ENCODE results near the gene SP5. TPM values are rescaled to one million over a fixed set of nuclear protein-coding genes. Genes with fewer than 3 reads are reported as not detected.

Gene SP5
- total RNA-seq, 2 donors from 2014 or later, result 60.3 to 103 TPM

DNA sequence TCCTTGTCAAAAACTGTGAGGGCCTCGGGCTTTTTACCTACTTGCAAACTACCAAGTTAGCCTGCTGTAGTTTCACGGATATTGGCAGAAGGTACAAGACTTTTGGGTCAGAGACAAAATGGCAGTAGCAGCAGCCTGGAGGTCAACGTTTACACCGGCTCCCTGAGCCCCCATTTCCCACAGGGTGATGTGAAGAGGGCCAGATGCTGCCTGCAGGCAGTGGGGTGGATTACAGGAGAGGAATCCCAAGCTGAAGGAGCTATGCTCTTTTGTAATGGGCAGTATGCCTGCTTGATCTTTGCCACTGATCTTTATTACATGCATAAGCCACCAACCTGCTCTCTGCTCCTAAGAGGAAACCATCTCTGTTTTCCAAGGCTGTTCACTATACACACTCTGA, 29.5 kb upstream of the SP5 start:
- Mint-ChIP-seq H3K4me1 (peaks cover 32% of the 10 kb centered on the region), H3K4me3 (no peak overlapping the region), H3K9me3 (no peaks in the 10 kb centered on the region), H3K27me3 (ENCODE audit: insufficient read depth) (no peaks in the 10 kb centered on the region), H3K27ac (no peak overlapping the region), H3K36me3 (ENCODE audit: low read depth) (no peaks in the 10 kb centered on the region)
- Histone ChIP-seq H3K9ac (ENCODE audit: extremely low read depth, low read length, poor library complexity, severe bottlenecking) (no peak overlapping the region), H3K4me3 (ENCODE audit: low read length) (no peak overlapping the region), H3K27ac (ENCODE audit: low read depth, low read length) (no peak overlapping the region), H3K27me3 (ENCODE audit: control insufficient read depth, insufficient read depth, low read length, poor library complexity, severe bottlenecking) (no peaks in the 10 kb centered on the region), H3K9me3 (ENCODE audit: control insufficient read depth, low read length) (no peaks in the 10 kb centered on the region), H3K36me3 (ENCODE audit: control insufficient read depth, insufficient read depth, low read length) (no peaks in the 10 kb centered on the region), H3K4me1 (ENCODE audit: control insufficient read depth, insufficient read depth, low read length) (peaks cover under 1% of the 10 kb centered on the region)
- TF ChIP-seq, protein P1, sequence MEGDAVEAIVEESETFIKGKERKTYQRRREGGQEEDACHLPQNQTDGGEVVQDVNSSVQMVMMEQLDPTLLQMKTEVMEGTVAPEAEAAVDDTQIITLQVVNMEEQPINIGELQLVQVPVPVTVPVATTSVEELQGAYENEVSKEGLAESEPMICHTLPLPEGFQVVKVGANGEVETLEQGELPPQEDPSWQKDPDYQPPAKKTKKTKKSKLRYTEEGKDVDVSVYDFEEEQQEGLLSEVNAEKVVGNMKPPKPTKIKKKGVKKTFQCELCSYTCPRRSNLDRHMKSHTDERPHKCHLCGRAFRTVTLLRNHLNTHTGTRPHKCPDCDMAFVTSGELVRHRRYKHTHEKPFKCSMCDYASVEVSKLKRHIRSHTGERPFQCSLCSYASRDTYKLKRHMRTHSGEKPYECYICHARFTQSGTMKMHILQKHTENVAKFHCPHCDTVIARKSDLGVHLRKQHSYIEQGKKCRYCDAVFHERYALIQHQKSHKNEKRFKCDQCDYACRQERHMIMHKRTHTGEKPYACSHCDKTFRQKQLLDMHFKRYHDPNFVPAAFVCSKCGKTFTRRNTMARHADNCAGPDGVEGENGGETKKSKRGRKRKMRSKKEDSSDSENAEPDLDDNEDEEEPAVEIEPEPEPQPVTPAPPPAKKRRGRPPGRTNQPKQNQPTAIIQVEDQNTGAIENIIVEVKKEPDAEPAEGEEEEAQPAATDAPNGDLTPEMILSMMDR (conservative IDR thresholded peaks at IDR 0.05), result peak; percentile 48
- WGBS, 2 experiments (ENCODE audit: insufficient coverage in 1 of 2, insufficient read length in 1 of 2), result 59% methylated on average over 4 of the region's 4 CpGs; no CpG with 5 or more reads in 1 of the 2 experiments
- peak; percentile 76 for DNase-seq

- Mint-ChIP-seq H3K36me3 (ENCODE audit: low read depth) (no peaks in the 10 kb centered on the region), H3K4me1 (peaks cover 25% of the 10 kb centered on the region), H3K27ac (no peak overlapping the region), H3K9me3 (no peaks in the 10 kb centered on the region), H3K27me3 (ENCODE audit: insufficient read depth) (no peaks in the 10 kb centered on the region), H3K4me3 (no peak overlapping the region)
- Histone ChIP-seq H3K4me1 (ENCODE audit: control insufficient read depth, insufficient read depth, low read length) (no peaks in the 10 kb centered on the region), H3K27me3 (ENCODE audit: control insufficient read depth, insufficient read depth, low read length, poor library complexity, severe bottlenecking) (no peaks in the 10 kb centered on the region), H3K9ac (ENCODE audit: extremely low read depth, low read length, poor library complexity, severe bottlenecking) (no peak overlapping the region), H3K9me3 (ENCODE audit: control insufficient read depth, low read length) (no peaks in the 10 kb centered on the region), H3K4me3 (ENCODE audit: low read length) (no peak overlapping the region), H3K36me3 (ENCODE audit: control insufficient read depth, insufficient read depth, low read length) (no peaks in the 10 kb centered on the region), H3K27ac (ENCODE audit: low read depth, low read length) (no peak overlapping the region)
- WGBS, 2 experiments (ENCODE audit: insufficient coverage in 1 of 2, insufficient read length in 1 of 2), result 87 to 97% methylated on average over 4 to 5 of the region's 5 CpGs
- DNase-seq, result no peak
- TF ChIP-seq, protein P1 (conservative IDR thresholded peaks at IDR 0.05), result no peak
Observed at GRCh38 chr2:170689481-170689880, 25.7 kb upstream of the SP5 start.

DNA sequence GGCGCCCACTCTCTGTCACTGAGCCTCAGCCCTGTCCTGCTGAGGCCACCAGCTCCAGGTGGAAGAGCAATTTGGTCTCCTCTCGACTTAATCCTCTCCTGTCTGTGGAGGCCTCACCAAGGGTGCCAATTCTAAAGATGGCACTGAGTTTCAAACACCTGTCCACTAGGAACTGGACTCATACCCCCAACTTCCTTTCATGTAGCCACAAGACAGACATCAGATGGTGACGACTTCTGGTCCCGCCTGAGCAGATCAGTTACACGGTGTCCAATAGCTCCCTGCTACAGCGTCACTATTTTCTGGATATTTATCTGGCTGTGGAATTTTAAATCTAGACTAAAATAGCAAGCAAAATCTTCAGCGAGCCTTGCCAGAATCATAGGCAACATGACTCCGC, 24.5 kb upstream of the SP5 start:
- Histone ChIP-seq H3K27me3 (ENCODE audit: control insufficient read depth, insufficient read depth, low read length, poor library complexity, severe bottlenecking) (no peaks in the 10 kb centered on the region), H3K27ac (ENCODE audit: low read depth, low read length) (no peak overlapping the region), H3K4me3 (ENCODE audit: low read length) (no peak overlapping the region), H3K4me1 (ENCODE audit: control insufficient read depth, insufficient read depth, low read length) (peaks cover 5% of the 10 kb centered on the region), H3K36me3 (ENCODE audit: control insufficient read depth, insufficient read depth, low read length) (no peaks in the 10 kb centered on the region), H3K9me3 (ENCODE audit: control insufficient read depth, low read length) (no peaks in the 10 kb centered on the region), H3K9ac (ENCODE audit: extremely low read depth, low read length, poor library complexity, severe bottlenecking) (no peak overlapping the region)
- TF ChIP-seq, protein P1 (conservative IDR thresholded peaks at IDR 0.05), result no peak
- no peaks in the 10 kb centered on the region for H3K27me3 Mint-ChIP-seq (ENCODE audit: insufficient read depth)
- no peak overlapping the region for H3K27ac Mint-ChIP-seq
- H3K4me3 Mint-ChIP-seq, result no peak overlapping the region
- peaks cover 32% of the 10 kb centered on the region for H3K4me1 Mint-ChIP-seq
- H3K9me3 Mint-ChIP-seq, result no peaks in the 10 kb centered on the region
- DNase-seq, result no peak
- no peaks in the 10 kb centered on the region for H3K36me3 Mint-ChIP-seq (ENCODE audit: low read depth)
- WGBS, 2 experiments (ENCODE audit: insufficient coverage in 1 of 2, insufficient read length in 1 of 2), result 93% methylated on average over 6 to 8 of the region's 8 CpGs

Measured in endodermal cell (in vitro differentiated cells).